OCI-LY1 (cell line): ENCODE data around the gene SEMA4F.

Experiments used
- EZH2 ChIP-seq: fragments of 200-600 bp; sonication (generic), shearing (Covaris generic); IDR thresholded peaks from 2 replicates; pipeline ENCODE4 v1.8.0; 2017; ENCODE audit warnings: borderline replicate concordance, mixed run types, mild to moderate bottlenecking, antibody characterized with exemption, low read length, moderate library complexity, mixed read lengths
- TF ChIP-seq, protein P1 (sequence below): fragments of 200-600 bp; sonication (generic), shearing (Covaris generic); IDR thresholded peaks from 2 replicates; pipeline ENCODE4 v1.5.1; 2017; ENCODE audit warnings: mild to moderate bottlenecking, antibody characterized with exemption, low read length, moderate library complexity, mixed read lengths

DNA sequence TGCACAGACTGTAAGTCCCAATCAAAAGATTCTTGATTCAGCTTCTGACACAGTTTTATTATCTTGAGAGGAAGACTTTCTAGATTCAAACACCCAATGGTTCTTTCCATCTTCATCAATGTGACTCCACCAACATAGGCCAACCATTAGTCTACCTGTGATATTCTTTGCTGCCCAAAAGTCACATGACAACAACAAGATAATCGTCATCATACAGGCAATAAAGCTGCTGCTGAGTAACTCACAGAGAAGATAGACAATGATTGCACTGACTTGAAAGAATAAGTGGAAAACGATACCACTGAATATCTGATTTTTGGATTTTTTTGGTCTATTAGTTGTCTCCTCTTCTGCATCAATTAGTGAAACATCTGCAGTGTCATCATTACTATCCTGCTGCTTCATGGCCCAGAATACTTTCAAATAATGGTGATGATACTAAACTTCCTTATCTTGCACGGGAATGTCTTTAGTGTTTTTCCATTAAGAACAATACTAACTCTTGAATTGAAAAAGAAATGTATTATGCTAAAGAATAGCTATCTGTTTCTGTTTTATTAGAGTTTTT lies 25.4 kb upstream of the SEMA4F start:
- TF ChIP-seq, protein P1, sequence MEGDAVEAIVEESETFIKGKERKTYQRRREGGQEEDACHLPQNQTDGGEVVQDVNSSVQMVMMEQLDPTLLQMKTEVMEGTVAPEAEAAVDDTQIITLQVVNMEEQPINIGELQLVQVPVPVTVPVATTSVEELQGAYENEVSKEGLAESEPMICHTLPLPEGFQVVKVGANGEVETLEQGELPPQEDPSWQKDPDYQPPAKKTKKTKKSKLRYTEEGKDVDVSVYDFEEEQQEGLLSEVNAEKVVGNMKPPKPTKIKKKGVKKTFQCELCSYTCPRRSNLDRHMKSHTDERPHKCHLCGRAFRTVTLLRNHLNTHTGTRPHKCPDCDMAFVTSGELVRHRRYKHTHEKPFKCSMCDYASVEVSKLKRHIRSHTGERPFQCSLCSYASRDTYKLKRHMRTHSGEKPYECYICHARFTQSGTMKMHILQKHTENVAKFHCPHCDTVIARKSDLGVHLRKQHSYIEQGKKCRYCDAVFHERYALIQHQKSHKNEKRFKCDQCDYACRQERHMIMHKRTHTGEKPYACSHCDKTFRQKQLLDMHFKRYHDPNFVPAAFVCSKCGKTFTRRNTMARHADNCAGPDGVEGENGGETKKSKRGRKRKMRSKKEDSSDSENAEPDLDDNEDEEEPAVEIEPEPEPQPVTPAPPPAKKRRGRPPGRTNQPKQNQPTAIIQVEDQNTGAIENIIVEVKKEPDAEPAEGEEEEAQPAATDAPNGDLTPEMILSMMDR = no peak
- TF ChIP-seq EZH2 = no peak
